HG03064 (cell line): ENCODE measurements around the gene SFXN5.
"Not testable (repeated sequence)": the region's sequence is repeated elsewhere in the genome, so short reads cannot be mapped to it uniquely, and the experiment has no call there.

Source experiments
- ATAC-seq: cut with Tn5 transposase; IDR thresholded peaks from one replicate; pipeline ENCODE4 v1.9.1; 2021; ENCODE audit warnings: low read depth; ENCODE audit not compliant: unreplicated experiment

SFXN5 gene, protein sequence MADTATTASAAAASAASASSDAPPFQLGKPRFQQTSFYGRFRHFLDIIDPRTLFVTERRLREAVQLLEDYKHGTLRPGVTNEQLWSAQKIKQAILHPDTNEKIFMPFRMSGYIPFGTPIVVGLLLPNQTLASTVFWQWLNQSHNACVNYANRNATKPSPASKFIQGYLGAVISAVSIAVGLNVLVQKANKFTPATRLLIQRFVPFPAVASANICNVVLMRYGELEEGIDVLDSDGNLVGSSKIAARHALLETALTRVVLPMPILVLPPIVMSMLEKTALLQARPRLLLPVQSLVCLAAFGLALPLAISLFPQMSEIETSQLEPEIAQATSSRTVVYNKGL

DNA sequence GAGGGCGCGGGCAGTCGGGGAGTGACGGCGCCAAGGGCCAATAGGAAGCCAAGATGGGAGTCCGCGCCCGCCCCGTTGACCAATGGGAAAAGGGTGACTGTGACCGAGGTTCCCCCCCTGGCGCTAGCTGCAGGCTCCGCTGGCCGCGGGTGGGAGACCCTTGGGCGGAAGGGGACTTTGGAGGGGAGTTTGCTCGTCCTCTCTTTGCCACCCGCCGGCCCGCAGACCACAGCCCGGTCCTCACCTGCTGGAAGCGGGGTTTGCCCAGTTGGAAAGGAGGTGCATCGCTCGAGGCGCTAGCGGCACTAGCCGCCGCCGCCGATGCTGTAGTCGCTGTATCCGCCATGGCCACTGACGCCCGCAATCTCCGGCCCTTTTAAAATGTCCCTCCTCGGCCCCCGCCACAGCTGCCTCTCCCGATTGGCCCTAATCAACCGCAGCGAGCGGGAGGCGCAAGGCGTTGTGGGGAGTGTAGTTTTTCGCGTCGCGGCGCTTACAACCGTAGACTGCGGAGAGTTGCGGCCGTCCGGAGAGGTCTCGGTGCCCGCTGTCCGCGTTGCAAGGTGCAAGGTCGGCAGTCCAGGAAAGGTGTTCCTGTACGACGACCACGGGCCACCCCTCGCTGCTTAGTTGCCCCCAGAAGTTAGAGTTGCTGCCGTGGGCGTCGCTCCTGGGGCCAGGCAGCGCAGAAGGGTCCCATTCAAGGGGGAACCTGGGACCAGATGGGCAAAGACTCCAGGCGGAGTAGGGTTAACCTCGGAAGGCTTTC, at the start of gene SFXN5:
TSS of gene SFXN5 (minus strand) at position 353 of the 769 bp plus-strand sequence. CDS start at position 346, 7 bp downstream.
- peak; percentile 90 for ATAC-seq

DNA sequence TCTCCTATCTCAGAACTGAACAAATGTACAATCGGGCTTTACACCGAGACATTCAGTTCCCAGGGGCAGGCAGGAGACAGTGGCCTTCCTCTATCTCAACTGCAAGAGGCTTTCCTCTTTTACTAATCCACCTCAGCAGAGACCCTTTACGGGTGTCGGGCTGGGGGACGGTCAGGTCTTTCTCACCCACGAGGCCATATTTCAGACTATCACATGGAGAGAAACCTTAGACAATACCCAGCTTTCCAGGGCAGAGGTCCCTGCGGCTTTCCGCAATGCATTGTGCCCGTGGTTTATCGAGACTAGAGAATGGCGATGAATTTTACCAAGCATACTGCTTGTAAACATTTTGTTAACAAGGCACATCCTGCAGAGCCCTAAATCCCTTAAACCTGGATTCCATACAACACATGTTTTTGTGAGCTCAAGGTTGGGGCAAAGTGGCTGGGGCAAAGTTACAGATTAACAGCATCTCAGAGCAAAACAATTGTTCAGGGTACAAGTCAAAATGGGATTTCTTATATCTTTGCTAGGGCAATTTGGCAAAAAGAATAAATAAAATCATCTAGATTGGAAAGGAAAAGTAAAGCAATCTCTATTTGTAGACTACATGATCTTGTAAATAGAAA, 48.2 kb upstream of the SFXN5 start:
- not testable (repeated sequence) for ATAC-seq

DNA sequence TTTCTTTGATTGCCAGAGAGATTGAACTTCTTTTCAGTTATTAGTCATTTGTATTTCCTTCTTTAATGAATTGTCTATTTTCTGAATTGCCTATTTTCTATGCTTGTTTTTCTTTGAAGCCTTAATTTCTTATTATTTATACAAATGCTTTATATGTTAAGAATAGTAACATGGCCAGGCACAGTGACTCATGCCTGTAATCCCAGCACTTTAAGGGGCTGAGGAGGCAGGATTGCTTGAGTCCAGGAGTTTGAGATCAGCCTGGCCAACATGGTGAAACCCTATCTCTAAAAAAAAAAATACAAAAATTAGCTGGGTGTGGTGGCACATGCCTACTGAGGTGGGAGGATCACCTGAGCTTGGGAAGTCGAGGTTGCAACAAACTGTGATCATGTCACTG, 45.9 kb upstream of the SFXN5 start:
- no peak for ATAC-seq

DNA sequence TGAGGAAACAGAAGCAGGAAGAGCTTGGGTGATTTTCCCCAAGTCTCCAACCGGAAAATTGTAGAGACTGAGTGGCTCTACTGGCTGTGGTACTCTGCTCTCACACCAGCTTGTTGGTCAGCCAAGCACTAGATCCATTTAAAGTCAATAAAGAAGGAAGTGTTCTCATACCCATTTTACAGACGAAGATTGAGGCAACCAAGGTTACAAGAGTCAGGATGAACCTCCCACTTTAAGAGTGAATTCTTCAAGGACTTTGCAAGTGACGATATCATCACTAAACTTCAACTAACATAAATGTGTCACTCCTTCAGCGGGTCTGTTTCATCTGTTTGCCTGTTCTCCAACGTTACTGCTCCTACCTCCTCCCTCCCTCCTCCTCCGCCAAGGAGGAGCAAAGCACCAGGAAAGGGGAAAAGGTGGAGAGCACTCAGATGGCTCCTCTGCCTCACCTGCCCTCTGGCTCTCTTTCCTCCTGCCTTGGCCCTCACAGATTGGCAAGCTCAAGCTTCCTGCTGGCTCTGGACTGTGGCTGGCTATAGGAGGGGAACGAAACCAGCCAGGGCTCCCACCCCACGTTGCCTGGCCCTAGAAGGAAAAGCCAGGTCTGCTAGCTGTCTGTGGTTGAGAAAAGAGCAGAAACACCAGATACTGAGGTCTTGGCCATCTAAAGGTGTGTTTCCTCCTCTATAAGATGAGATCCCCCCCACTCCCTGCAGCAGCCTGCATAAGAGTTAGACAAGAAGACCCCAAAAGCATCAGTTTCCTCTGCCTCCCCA, 44.9 kb upstream of the SFXN5 start:
- ATAC-seq: no peak

DNA sequence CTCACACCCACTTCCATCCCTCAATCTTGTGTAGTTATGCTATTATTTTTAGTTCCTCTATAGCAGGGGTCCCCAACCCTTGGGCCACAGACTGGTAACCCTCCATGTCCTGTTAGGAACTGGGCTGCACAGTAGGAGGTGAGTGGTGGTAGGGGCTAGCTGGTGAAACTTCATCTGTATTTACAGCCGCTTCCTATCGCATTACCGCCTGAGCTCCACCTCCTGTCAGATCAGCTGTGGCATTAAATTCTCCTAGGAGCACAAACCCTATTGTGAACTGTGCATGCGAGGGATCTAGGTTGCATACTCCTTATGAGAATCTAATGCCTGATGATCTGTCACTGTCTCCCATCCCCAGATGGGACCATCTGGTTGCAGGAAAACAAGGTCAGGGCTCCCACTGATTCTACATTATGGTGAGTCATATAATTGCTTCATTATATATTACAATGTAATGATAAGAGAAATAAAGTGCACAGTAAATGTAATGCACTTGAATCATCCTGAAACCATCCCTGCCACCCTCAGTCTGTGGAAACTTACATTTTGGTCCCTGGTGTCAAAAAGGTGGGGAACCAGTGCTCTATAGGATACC, 42.9 kb upstream of the SFXN5 start:
- no peak for ATAC-seq

DNA sequence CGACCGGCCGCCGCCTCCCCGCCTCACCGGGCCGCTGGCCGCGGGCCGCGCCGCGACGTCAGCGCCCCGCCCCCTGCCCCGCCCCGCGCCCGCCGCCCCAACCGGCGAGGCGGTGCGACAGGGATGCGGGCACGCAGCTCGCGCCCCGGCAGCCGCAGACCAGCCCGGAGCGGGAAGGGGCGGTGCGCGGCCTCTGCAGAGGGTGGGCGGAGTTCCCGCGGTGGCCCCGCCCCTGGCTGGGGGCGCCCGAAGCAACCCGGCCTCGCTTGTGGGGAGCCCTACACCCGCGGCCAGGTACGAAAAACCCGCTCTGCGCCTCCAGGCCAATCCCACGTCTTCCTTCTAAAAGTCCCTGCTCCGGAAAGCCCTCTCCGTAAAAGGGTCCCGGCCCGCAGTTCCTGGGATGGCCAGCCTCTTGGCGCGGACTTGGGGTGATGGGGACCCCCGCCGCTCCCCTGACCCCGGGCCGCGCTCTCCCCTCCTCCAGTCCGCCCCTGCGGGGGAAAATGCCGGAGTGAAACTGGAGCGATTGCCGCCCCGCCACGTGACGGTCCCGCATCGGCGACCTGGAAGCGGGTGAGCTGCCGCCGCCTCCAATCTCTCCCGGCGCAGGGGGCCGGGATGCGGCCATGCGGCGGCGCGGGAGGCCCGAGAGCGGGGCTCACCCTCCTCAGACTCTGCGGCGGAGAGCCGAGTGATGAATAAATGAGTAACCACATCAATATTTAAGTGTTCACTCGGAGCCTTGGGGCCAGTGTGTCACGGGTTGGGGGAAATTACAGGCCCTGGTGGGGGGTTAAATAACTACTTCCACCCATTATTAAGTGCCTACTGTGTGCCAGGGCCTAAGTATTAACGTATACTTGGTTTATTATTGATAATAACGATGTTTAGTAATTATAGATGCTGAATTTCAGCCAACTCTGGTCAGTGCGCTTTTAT, 41.7 kb upstream of the SFXN5 start, which contains the start of gene RAB11FIP5:
TSS of gene RAB11FIP5 (minus strand) at position 36 of the 942 bp plus-strand sequence. CDS start 171 bp downstream, outside the sequence.
- peak; percentile 79 for ATAC-seq

DNA sequence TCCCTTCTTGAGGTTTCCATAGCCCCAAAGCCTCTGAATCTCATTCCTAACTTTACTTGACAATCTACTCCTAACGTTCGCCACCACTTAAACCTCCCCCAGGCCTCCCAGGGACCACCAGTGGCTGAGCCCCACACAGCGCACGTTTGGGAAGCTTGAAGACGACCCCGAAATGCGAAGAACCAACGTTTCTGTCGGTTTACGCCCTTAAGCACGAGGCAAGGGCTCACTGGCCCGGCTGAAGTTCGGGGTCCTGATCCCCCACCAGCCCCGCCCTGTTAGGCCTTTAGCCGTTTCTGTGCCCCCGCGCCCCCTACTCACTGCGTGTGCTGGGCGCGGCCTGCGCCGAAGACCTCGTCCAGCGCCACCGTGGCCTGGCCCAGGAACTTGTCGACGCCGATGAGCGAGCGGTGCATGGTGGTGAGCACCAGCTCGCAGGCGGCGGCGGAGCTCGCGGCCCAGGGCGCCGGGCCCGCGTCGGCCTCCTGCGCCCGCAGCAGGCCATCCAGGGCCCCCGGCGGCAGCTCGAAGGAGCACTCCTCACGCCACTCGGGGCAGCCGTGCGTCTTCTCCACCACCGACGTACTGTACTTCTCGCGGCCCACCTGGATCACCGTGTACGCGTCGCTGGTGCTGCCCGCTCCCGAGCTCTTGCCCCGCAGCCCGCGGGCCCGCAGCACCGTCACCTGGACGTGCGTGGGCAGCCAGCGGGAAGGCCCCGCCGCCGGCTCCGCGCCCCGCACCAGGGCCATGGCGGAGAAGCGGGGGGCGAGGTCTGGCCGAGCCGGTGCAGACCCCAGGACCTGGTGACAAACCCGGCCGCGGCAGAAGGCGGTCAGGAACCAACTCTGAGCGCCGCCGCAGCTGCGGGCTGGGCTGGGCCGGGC, 40.8 kb upstream of the SFXN5 start:
- ATAC-seq: peak; percentile 11

DNA sequence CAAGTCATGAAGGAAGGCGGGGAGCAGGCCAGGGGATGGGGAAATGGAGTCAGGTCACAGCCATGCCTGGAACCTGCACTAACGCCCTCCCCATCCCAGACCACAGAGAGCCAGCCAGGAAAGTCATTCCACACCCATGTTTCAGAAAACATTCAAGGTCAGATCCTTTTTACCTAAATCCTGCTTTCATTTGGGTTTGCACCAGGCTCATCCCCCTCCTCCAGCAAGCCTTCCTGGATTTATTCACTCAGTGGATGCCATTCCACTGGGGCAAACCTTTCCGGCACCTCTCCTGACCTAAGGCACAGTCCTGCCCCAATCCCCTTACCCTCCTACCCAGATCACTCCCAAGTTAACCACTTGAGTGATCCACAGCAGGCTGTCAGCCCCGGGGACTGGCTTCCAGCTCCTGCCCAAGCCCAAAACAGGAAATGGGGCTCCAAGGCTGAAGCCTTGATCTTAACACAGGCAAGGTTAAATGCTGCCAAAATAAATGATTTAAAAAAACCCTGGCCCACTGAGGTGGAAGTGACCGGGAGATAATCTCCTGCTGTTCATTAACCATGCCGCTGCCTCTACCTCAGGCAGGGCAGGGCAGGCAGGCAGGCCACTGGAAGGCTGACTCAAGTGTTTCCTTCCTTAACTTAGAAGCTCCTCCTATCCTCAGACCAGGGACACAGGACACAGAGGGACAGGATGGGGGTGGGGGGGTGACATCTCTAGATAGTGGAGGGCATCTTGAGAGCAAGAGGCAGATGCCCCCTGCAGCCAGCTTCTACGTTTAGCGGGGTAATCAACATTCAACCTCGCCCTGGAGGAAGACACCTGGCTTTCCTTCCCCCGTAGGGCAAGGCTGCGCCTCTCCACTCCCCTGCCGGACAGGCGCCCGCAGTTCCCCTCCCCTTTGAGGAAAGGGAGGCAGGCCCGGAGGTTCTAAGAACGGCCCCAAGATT, 39.8 kb upstream of the SFXN5 start:
- ATAC-seq: no peak

DNA sequence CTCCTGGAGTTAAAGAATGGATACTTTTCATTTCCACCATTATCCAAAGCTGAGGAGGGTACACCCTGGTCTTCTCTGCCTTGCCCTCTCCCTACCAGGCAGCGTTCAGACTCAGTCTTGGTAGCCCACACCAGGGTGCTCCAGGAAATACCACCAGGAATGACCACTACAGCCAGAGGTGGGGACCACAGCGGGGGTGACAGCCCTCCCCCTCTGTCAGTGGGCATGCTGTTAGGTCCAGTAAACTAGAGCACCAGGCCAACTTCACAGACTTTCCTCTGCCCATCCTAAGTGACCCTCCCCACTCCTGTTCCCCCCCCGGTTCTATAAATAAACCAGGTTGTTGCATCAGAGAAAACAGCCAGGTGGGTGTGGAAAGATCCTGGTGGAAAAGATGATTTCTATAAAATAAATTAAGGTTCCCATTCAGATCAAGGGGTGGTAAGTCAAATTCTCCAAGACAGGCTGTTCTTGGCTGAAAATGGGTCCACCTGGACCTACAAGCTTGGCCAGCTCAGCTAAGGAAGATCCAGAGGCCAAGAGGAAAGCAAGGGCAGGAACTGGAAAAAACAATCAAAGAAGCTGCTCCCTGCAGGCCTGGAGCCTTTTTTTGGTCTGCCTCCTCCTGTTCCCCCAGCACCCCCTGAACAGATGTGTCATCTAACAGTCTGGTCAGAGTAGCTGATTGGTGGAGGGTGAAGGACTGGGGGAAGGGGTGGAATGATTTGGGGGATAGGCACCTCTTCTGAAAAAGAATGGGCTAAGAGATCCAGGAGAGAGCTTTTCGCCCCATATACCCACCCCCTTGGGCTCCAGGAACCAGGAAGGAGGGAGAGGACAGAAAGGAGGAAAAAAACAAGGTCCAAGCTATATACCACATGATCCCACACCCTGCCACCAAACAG, 38.9 kb upstream of the SFXN5 start:
- ATAC-seq: no peak

DNA sequence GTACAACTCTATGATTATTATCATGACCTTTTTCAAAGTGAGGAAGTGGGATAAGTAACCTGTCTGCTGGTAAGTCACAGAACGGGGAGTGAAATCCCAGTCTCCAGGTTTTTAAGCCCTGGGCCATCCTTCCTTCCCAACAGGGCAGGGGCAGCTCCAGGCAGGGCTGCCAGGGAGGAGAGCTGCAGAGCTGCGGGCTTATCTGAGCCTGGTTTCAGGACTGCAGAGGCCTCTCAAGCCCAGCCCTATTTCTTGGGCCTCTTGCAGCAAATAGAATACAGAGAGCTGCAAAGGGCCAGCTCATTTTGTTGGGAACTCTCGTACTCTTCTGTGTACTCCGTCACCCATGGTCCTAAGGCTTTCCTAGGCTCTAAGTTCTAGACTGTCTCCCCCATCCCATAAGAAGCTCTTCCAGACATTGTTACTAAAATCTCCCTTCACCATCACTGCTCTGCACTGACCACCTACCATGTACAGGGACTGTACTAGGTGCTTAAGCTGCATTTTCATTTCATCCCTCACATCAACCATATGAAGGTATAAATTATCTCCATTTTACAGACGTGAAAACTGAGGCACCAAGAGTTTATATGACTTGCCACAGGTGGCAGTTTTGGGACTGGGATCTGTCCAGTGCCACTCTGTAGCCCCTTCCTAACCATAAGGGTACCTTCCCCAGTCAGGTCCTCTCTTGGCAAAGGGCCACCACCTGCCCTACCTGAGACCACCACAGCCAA, 38.1 kb upstream of the SFXN5 start:
- ATAC-seq: no peak

DNA sequence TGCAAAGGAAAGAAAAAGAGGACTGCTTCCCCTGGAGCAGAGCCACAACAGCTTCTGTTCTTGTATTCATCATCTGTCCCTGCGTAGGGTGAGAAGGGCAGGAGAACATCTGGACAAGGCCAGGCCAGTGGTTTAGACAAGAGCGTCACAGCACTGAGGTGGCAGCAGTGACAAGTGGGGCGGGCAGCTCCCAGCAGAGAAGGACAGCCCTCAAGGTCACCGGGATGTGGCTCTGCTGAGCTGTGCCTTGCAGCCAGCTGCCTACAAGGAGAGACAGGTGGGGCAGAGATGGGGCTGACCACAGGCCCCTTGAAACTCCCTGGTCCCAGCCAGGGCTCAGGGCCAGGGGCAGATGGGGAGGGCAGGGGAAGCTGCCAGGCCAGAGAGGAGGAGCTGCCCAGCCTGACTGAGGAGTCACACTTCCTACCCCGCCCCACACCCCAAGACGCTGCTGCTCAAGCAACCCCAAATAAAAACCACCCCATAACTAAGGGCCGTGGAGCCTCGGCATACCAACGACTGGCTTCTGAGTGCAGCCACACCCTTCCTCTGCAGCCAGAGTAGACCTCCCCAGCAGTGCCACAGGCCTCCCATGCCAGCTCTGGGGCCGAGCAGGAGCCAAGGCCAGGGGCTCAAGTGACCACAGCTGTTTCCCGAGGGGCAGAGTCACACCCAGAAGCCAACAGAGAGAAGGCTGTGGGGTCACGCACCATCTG, 35.9 kb upstream of the SFXN5 start:
- no peak for ATAC-seq

DNA sequence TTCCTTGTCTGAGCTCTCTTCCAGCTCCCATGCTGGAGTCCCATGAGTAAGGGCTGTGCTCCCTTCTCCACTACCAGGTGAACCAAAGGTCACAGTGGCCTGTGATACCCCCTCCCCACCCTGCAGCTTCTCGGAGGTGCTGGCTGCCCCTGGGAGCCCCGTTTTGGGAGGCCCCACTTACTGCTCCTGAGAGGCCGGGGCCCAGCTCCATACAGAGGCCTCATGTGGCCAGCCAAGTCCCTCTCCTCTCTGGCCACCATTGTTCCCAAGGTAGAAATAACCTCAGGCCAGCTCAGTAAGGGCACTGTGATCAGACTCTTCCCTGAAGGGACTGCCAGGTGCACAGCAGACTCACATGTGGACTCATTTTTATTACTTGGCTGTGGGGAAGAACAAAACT, 35.3 kb upstream of the SFXN5 start:
- no peak for ATAC-seq

DNA sequence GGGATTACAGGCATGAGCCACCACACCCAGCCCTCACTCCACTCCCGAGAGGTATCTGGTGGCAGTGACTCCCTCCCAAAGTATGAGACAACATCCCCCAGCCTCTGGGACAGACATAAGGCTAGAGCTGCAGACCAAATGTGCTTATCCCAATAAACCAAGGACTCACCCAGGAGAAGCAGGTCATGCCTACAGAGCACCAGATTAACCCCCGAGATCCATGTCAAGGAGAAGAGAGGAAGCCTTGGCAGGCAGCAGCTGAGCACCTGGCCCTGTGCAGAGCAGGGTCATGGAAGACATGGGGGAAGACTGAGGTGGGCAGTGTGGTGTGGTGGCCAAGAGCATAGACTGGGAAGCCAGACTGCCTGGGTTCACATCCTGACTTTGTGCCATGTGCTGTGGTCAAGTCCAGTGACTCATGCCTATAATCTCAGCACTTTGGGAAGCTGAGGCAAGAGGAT, 34.0 kb upstream of the SFXN5 start:
- no peak for ATAC-seq

DNA sequence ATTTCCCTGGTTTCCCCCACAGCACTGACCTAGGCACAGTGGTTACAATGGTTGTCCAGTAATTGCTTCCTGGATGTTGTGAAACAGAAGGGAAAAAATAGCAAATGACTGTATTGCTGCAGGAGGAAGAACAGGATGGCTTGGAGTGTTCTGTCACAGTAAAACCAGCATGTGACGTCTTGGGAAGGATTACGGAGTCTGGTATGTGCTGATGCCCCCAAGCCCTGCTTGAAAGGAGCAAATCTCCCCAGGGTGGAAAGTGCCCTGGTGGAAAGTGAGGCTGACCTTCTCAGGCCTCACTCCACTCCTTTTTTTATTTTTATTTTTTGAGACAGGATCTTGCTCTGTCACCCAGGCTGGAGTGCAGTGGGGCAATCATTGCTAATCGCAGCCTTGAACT, 33.4 kb upstream of the SFXN5 start:
- no peak for ATAC-seq
